ENCODE measurements around the gene MIB1.
"Not testable (repeated sequence)": the region's sequence is repeated elsewhere in the genome, so short reads cannot be mapped to it uniquely, and the experiment has no call there.

MIB1 gene

DNA sequence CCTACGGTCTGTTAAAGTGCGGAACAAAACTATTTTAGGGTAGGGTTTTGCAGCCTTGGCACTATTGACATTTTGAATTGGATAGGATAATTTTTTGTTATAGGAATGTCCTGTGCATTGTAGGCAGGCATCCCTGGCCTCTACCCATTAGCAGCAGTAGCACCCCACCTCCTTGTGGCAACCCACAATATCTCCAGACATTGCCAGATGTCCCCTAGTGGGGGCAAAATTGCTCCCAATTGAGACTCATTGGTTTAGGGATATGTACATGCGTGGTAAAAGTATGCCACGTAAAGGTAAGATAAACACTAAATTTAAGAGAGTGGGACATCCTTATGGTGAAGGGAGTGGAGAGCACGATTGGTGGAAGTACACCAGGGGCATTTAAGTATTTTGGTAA is 4.6 kb downstream of the MIB1 start:
- no peak for DNase-seq

DNA sequence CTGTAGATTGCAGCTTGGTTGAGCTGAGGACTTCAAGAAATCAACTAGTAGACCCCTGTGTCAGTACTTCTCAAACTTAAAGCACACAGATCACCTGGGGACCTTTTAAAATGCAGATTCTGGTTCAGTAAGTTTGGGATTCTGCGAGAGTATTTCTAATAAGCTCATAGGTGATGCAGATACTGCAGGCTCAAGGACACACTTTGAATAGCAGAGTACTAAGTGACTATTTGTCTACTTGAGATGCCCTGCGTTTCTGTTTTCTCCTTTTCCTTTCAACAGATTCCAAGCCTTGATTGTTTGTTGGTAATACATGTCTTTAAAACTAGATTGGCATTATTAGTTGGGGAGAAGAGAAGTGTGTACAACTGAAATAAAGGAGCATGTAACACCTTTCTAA is 6.7 kb downstream of the MIB1 start:
- DNase-seq: no peak

DNA sequence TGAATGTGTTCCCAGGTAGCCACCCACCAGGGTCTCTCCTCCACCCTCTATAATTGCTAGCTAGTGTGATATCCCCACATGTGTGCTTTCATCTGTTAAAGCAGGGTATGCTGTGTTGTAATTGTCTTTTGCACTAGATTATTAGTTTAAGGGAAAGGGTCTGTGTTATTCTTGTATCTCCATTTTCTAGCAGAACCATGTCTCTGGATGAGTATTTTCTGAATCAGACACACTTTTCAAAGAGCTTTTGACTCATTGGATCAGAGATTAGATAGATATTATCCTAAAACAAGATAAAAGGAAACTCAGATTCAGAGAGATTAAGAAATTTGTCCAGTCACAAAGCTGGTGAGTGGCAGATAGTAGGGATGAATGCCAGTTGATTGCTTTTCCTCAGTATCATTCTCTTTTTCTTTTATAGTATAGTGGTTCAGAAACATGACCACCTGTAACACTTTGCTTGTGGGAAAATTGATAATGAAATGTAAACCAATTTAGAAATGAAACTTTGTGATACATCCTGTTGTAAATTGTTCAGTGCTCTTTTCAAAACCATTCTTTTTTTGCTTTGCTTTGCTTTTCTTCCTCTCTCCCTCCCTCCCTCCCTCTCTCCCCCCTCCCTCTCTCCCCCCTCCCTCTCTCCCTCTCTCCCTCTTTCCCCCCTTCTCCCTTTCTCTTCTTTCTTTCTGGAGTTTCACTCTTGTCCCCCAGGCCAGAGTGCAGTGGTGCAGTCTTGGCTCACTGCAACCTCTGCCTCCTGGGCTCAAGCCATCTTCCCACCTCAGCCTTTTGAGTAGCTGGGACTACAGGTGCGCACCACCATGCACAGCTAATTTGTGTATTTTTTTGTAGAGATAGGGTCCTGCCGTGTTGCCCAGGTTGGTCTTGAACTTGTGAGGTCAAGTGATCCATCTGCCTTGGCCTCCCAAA is 7.4 kb downstream of the MIB1 start:
- no peak for DNase-seq

DNA sequence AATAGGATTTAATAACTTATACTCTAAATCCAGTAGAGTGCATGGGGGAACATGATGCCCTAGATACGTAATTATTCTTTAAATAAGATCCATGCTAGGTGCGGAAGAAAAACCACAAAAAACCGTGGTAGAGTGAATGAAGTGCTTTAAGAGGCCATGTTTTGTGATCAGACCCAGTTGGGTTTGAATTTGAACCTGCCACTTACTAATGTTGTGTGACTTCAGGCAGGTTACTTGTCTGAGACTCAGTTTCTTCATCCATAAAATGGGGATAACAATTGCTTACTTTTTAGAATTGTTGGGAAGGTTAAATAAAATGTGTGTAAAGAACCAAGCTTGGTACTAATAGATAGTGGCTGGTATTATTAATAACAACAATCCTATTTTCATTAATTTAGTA is 17.2 kb downstream of the MIB1 start:
- no peak for DNase-seq

- DNase-seq: no peak
Measured at GRCh38 chr18:21759836-21760235, 19.2 kb downstream of the MIB1 start.

DNA sequence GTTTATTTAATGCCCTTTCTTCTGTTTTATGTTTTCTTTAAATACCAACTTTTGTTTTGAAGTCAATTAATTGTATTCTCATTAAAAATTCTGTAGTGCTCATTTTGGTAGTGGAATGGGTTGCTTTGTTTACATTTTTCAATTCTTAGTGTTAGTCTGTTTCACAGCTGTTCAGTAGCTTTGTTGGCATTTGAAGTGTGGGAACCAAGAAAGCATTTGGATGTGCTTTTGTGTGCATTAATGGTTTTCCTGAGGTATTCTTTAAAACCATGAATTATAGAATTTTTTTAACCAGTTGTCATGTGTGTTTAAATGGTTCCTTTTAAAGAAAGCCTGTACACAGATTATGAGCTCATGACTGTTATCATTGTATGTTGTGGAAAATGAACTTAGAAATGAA is 19.7 kb downstream of the MIB1 start:
- no peak for DNase-seq

DNA sequence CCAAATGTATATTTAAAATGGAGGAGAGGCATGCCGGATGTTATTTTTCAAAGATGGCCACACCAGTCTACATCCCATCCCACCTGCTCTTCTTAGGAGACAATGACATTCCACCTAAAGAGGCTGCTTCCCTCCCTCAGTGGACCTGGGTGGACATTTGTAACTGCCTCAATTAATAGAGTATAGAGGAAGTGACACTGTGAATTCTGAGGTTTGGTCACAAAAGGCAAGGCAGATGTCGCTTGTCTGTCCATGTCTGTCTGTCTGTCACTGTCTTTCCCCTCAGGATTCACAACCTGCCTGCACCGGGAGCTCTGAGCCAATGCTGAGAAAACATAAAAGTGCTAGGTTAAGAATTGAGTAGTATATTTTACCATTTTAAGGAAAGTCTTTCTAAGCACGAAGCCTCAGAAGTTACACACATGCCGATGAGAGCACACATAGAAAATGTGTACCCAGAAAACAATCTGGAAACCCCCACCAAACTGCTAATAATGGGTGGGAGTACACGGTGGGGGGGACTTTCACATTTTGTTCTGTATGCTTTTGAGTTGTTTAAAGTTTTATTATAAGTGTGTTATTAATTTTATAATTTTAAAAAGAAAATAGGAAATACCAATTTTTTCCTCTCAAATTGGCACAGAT is 21.0 kb downstream of the MIB1 start:
- no peak for DNase-seq

DNA sequence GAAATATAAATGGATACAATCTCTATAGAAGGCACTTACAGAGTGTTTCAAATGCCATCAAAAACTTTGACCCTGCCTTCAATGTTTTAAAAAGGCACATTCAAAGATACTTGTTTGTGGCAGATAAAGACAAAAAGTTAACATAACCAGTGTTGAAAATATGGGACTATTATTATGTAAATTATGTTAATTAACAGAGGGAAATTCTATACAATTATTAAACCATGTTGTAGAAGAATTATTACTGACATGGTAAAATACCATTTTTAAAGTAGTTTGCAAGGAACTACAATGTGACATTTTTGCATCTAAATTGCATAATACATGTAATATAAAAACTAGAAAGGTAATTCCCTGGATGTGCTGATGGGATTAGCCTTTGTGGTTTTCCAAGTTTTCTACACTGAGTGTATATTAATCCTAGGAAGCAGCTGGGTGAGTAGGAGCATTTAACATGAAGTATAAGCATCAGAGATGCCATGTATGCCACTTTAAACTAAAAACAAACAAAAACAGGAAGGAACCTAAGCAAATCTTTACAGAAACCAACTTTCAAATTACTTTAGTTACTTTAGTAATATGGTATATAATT is 21.7 kb downstream of the MIB1 start:
- DNase-seq: no peak

DNA sequence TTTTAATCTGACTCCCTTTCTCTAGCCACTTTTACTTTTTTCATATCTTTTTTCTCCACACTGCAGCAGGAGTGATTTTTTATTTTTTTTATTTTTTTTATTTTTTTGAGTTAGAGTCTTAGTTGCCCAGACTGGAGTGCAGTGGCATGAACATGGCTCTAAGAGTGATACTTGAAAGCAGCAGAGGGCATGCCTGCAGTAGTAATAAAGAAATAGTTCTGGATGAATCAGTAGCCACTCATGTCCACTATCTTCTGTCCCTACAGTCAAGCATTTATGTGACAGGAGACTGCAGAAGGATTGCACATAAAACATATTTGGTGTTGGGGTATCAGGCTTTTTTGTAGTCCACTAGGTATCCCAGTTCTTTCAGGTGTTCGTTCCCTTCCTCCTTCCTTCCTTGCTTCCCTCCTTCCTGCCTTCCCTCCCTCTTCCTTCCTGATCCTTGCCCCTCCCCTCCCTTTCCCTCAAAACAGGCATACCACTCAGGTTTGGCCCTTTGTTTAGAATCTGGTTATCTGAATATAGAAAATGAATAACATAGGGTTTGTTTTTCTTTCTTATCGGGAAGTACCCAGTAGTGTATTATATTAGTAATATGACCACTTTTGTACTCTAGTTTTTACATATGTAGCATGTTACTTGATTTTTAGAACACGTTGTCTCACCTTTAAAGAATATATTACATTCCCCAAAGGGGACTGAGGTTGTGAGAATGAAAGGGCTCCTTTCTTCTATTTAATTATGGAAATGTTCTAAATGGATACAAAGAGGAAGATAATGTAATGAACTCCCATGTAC is 23.5 kb downstream of the MIB1 start:
- no peak for DNase-seq

- no peak for DNase-seq
Measured at GRCh38 chr18:21769206-21769605, 28.6 kb downstream of the MIB1 start.

GRCh38 chr18:21774722-21775121 is 34.1 kb downstream of the MIB1 start:
- DNase-seq: no peak

- DNase-seq: no peak
Measured at GRCh38 chr18:21777814-21778213, 37.2 kb downstream of the MIB1 start.

GRCh38 chr18:21786526-21786925 is 45.9 kb downstream of the MIB1 start:
- DNase-seq: no peak

GRCh38 chr18:21796089-21796488 is 55.5 kb downstream of the MIB1 start:
- not testable (repeated sequence) for DNase-seq

DNA sequence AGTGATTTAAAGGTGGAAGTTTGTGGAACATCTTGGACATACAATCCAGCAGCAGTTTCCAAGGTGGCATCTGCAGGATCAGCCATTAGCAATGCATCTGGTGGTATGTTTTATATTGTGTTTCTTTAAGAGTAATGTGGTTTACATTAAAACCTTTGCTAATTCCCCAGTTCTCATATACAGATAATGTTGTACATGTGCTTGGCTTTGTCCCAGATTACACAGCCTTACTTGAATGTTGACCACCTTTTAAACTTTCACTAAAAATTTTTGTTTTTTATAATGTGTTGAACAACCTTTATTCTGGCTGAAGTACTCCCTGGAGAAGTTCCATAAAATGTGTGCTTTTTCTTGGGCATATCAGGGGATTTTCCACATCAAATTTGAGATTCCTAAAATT is 57.5 kb downstream of the MIB1 start:
- no peak for DNase-seq

DNA sequence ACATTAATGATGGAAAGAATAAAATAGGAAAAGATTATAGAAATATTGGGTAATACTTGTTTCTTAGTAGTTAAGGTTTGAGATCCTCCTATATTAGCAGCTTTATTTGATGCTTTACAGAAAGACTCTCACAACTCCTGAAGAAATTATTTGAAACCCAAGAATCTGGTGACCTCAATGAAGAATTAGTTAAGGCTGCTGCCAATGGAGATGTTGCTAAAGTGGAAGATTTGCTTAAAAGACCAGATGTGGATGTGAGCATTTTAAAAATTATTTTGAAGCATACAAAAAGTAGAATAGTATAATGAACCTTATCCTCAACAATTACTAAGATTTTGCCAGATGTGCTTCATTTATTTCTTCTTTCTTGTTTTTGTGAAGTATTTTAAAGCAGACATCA is 59.1 kb downstream of the MIB1 start:
- no peak for DNase-seq

- peak; percentile 53 for DNase-seq
Measured at GRCh38 chr18:21803495-21803894, 62.9 kb downstream of the MIB1 start.

DNA sequence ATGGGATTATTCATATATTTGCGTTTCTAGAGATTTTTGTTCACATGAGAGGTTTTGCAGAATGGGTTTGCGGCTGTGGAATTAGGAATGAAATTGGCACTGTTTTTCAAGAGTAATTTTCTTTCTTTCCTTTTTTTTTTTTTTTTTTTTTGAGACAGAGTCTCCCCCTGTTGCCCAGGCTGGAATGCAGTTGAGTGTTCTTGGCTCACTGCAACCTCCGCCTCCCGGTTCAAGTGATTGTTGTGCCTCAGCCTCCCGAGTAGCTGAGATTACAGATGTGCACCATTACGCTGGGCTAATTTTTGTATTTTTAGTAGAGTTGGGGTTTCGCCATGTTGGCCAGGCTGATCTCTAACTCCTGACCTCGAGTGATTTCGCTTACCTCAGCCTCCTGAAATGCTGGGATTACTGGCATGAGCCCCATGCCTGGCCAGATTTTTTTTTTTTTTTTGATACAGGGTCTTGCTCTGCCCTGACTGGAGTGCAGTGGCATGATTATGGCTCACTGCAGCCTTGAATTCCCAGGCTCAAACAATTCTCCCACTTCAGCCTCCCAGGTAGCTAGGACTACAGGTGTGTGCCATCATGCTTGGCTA is 65.3 kb downstream of the MIB1 start:
- no peak for DNase-seq

GRCh38 chr18:21808185-21808584 is 67.6 kb downstream of the MIB1 start:
- DNase-seq: no peak

DNA sequence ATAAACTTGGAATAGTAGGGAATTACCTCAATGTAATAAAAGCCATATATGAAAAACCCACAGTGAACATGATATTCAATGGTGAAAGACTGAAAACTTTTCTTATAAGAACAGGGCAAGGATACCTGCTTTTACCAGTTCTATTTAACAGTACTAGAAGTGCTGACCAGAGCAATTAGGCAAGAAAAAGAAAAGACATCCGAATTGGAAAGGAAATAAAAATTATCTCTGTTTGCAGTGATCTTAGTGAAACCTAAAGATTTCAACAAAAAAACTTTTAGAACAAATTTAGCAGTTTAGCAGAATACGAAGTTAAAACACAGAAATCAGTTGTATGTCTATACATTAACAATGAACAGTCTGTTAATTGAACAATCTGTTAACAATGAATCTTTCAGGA is 69.1 kb downstream of the MIB1 start:
- no peak for DNase-seq

DNA sequence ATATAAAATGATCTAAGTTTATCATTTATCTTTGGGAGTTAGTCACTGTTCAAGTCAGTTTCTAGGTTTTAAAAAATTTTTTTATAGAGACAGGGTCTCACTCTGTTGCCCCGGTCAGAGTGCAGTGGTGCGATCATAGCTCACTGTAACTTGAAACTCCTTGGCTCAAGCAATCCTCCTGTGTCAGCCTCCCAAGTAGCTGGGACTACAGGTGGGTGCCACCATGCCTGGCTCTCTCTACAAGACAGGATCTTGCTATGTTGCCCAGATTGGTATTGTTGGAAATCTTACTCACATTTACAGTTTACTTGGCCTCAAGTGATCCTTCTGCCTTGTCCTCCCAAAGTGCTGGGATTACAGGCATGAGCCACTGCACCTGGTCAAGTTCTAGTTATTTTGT is 74.5 kb downstream of the MIB1 start:
- DNase-seq: no peak

DNA sequence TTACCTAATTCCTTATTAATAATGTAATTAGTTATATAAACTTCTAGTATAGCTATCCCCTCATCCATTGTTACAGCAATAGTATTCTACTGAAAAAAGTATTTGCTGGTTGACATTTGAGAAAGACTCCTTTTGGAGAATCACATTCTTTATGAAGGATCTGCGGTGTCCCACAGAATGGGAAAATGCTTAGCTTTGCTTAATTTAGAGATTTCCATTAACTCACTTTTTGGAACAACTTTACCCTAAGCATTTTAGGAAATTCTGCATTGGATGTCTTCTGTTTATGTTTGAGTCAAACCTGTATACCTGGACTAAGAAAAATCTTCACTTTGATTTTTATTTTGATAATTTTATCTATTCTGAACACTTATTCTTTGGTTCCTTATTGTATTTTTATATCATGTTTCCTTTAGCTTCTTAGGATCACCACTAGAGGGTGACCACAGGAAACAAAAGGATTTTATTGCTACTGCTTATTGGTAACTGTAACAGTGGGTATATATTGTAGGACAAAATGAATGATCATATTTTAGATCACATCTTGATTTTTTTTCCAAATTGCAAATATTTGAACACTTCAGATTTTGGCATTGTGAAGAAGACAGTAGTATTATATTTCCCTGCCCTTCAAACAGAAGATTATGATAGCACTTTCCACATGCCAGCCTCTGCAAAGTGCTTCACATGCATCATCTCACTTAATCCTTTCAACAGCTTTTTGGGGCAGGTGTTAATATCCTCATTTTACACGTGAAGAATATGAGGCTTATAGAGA is 79.6 kb downstream of the MIB1 start:
- DNase-seq: peak; percentile 3
